Eye (tissue), 1 donor: ENCODE data around the gene PRR35.
A peak's percentile ranks its signal among the peaks of the same experiment; 100 is the strongest.

Experiments
- DNase-seq: peaks from one replicate; pipeline ENCODE4 v3.0.0-alpha.2; 2015

Gene PRR35

GRCh38 chr16:560204-560700, at the start of gene PRR35:
PRR35 (plus strand) TSS chr16:560394; CDS start chr16:563295, 2,901 bp downstream.
- no peak for DNase-seq

GRCh38 chr16:512802-513201, 47.4 kb upstream of the PRR35 start:
- DNase-seq: no peak

- no peak for DNase-seq
Measured at GRCh38 chr16:513950-514349, 46.2 kb upstream of the PRR35 start.

GRCh38 chr16:515175-515938, 44.8 kb upstream of the PRR35 start:
- no peak for DNase-seq

GRCh38 chr16:515939-516226, 44.3 kb upstream of the PRR35 start:
- no peak for DNase-seq

GRCh38 chr16:516301-516700, 43.9 kb upstream of the PRR35 start:
- DNase-seq: no peak

GRCh38 chr16:518858-519257, 41.3 kb upstream of the PRR35 start:
- no peak for DNase-seq

- no peak for DNase-seq
Measured at GRCh38 chr16:519425-519824, 40.8 kb upstream of the PRR35 start.

- DNase-seq: no peak
Measured at GRCh38 chr16:519841-520687, 40.1 kb upstream of the PRR35 start.

GRCh38 chr16:520847-521246, 39.3 kb upstream of the PRR35 start:
- no peak for DNase-seq

- DNase-seq: no peak
Measured at GRCh38 chr16:521381-522210, 38.6 kb upstream of the PRR35 start.

- no peak for DNase-seq
Measured at GRCh38 chr16:522320-523096, 37.7 kb upstream of the PRR35 start.

GRCh38 chr16:523097-523741, 37.0 kb upstream of the PRR35 start:
- DNase-seq: no peak

- no peak for DNase-seq
Measured at GRCh38 chr16:524274-525040, 35.7 kb upstream of the PRR35 start.

- no peak for DNase-seq
Measured at GRCh38 chr16:525123-525519, 35.1 kb upstream of the PRR35 start.

- DNase-seq: peak; percentile 54
Measured at GRCh38 chr16:525520-526180, 34.5 kb upstream of the PRR35 start.

- DNase-seq: peak; percentile 88
Measured at GRCh38 chr16:526181-527014, 33.8 kb upstream of the PRR35 start.

GRCh38 chr16:527015-527903, 32.9 kb upstream of the PRR35 start, which contains the start of gene CAPN15:
CAPN15 (plus strand) TSS chr16:527712; CDS start chr16:546839, 19,127 bp downstream.
- peak; percentile 97 for DNase-seq
